Ishikawa (cell line): ENCODE measurements around the gene TNFRSF8.

ENCODE experiments used
- RAD21 ChIP-seq: IDR thresholded peaks from 2 replicates; pipeline ENCODE4 v1.6.1; 2012; ENCODE audit warnings: low read depth
- TAF1 ChIP-seq: IDR thresholded peaks from 2 replicates; pipeline ENCODE4 v1.6.1; 2012; ENCODE audit warnings: low read depth, mild to moderate bottlenecking

- no peak for TF ChIP-seq RAD21
- TF ChIP-seq TAF1 = no peak
These were observed 92.2 kb downstream of the TNFRSF8 start for GRCh38 chr1:12155328-12155727.
